Stimulated activated CD4-positive, alpha-beta T cell treated with anti-CD3 and anti-CD28 coated beads, TNF-alpha, amount 100 ng/mL, for 1 hour (primary cell): ENCODE measurements around the gene ZNF92.
"Not testable (repeated sequence)": the region's sequence is repeated elsewhere in the genome, so short reads cannot be mapped to it uniquely, and the experiment has no call there.

Experiments
- DNase-seq, 3 donors: peaks; one replicate each; pipeline ENCODE4 v3.0.0-alpha.2; 2020; ENCODE audit warnings: low read depth in 3 of 3, low spot score in 1 of 3

ZNF92 gene

GRCh38 chr7:65423286-65423685, 49.6 kb downstream of the ZNF92 start:
- DNase-seq, result not testable (repeated sequence)

- no peak for DNase-seq
Measured at GRCh38 chr7:65429642-65430343, 56.1 kb downstream of the ZNF92 start.

GRCh38 chr7:65430344-65431186, 56.9 kb downstream of the ZNF92 start:
- no peak for DNase-seq

- DNase-seq, result no peak
Measured at GRCh38 chr7:65434307-65434706, 60.7 kb downstream of the ZNF92 start.

- no peak for DNase-seq
Measured at GRCh38 chr7:65436163-65436562, 62.5 kb downstream of the ZNF92 start.

GRCh38 chr7:65438598-65438997, 64.9 kb downstream of the ZNF92 start:
- DNase-seq, result no peak

- DNase-seq, result no peak
Measured at GRCh38 chr7:65441010-65441409, 67.4 kb downstream of the ZNF92 start.

- no peak for DNase-seq
Measured at GRCh38 chr7:65444205-65444842, 70.7 kb downstream of the ZNF92 start.

- DNase-seq, result no peak
Measured at GRCh38 chr7:65444899-65445823, 71.5 kb downstream of the ZNF92 start.

- not testable (repeated sequence) for DNase-seq
Measured at GRCh38 chr7:65447041-65447440, 73.4 kb downstream of the ZNF92 start.

GRCh38 chr7:65448816-65449504, 75.3 kb downstream of the ZNF92 start:
- no peak for DNase-seq

- DNase-seq, result no peak
Measured at GRCh38 chr7:65449505-65449852, 75.8 kb downstream of the ZNF92 start.
